Naive B cell (primary cell): Measurements from ENCODE around the gene VPS4A. TPM values are rescaled to one million over a fixed set of nuclear protein-coding genes. Genes with fewer than 3 reads are reported as not detected.

Source experiments
- ATAC-seq, 2 donors: fragments of 150-1000 bp; cut with Tn5 transposase; 2 replicates each; pipeline ENCODE4 v1.10.0; 2021; ENCODE audit warnings: low read depth in 2 of 2, mild to moderate bottlenecking in 2 of 2, moderate library complexity in 2 of 2
- DNase-seq: peaks from one replicate; pipeline ENCODE4 v3.0.0; 2022
- H3K27ac Mint-ChIP-seq, 6 donors: one replicate each; pipeline ENCODE4 v1.8.0; 2020 to 2022; ENCODE audit warnings: mild to moderate bottlenecking in 6 of 6, mixed read lengths in 6 of 6, moderate library complexity in 5 of 6, inconsistent platforms in 2 of 6
- H3K27me3 Mint-ChIP-seq, 3 donors: one replicate each; pipeline ENCODE4 v1.8.0; 2021 to 2022; ENCODE audit warnings: mixed read lengths in 3 of 3, mild to moderate bottlenecking in 1 of 3
- H3K36me3 Mint-ChIP-seq, 2 donors: one replicate each; pipeline ENCODE4 v1.8.0; 2020 to 2022; ENCODE audit warnings: mixed read lengths in 2 of 2, inconsistent platforms in 1 of 2, mild to moderate bottlenecking in 1 of 2
- H3K4me1 Mint-ChIP-seq, 3 donors: one replicate each; pipeline ENCODE4 v1.8.0; 2020 to 2022; ENCODE audit warnings: mixed read lengths in 3 of 3, inconsistent platforms in 1 of 3, mild to moderate bottlenecking in 1 of 3, moderate library complexity in 1 of 3
- H3K4me3 Mint-ChIP-seq, 8 donors: one replicate each; pipeline ENCODE4 v1.8.0; 2020 to 2022; ENCODE audit warnings: mild to moderate bottlenecking in 8 of 8, mixed read lengths in 8 of 8, moderate library complexity in 8 of 8, inconsistent platforms in 2 of 8
- H3K9me3 Mint-ChIP-seq, 7 donors: one replicate each; pipeline ENCODE4 v1.8.0; 2020 to 2022; ENCODE audit warnings: mixed read lengths in 7 of 7, mild to moderate bottlenecking in 5 of 7, inconsistent platforms in 2 of 7, moderate library complexity in 1 of 7
- polyA plus RNA-seq, 6 donors: library from polyadenylated mRNA; unstranded; fragments of 300-500 nt; fragmentation: Illumina TruSeq; gene quantifications; one replicate each; pipeline ENCODE4 v1.2.3, GENCODE V29; 2021; ENCODE audit warnings: low read depth in 6 of 6

Gene VPS4A
- polyA plus RNA-seq, 6 donors from 2014 or later, result 22.2 to 35.1 (median 27.8) TPM

- no peaks in the 10 kb centered on the region for H3K27me3 Mint-ChIP-seq
- no peak for DNase-seq
- H3K27ac Mint-ChIP-seq, result no peak overlapping the region
- H3K9me3 Mint-ChIP-seq, result no peaks in the 10 kb centered on the region
- H3K36me3 Mint-ChIP-seq, result peaks cover 0 to 4% of the 10 kb centered on the region in 2 donors
- peak overlapping the region in 1 of 8 donors; percentile 88 for H3K4me3 Mint-ChIP-seq
- peaks cover 18 to 32% (median 25%) of the 10 kb centered on the region in 3 donors for H3K4me1 Mint-ChIP-seq
- ATAC-seq, result no peak
Observed at GRCh38 chr16:69314534-69314933, 3.4 kb downstream of the VPS4A start.

- no peaks in the 10 kb centered on the region for H3K9me3 Mint-ChIP-seq
- H3K27me3 Mint-ChIP-seq, result no peaks in the 10 kb centered on the region
- H3K27ac Mint-ChIP-seq, result no peak overlapping the region
- DNase-seq, result no peak
- H3K4me1 Mint-ChIP-seq, result peaks cover 20 to 27% (median 21%) of the 10 kb centered on the region in 3 donors
- ATAC-seq, result no peak
- no peak overlapping the region for H3K4me3 Mint-ChIP-seq
- H3K36me3 Mint-ChIP-seq, result peaks cover 0 to 8% of the 10 kb centered on the region in 2 donors
Observed at GRCh38 chr16:69315486-69316311, 4.5 kb downstream of the VPS4A start.

- Mint-ChIP-seq H3K4me3 (no peak overlapping the region), H3K4me1 (peaks cover 22 to 28% (median 27%) of the 10 kb centered on the region in 3 donors), H3K27ac (no peak overlapping the region), H3K27me3 (no peaks in the 10 kb centered on the region), H3K36me3 (peaks cover 0 to 8% of the 10 kb centered on the region in 2 donors), H3K9me3 (no peaks in the 10 kb centered on the region)
- DNase-seq (no peak), ATAC-seq (no peak)
Observed at GRCh38 chr16:69316595-69317034, 5.5 kb downstream of the VPS4A start.

GRCh38 chr16:69318177-69318910, 7.2 kb downstream of the VPS4A start:
- Mint-ChIP-seq H3K36me3 (peaks cover 0 to 8% of the 10 kb centered on the region in 2 donors), H3K4me1 (peaks cover 18 to 21% (median 18%) of the 10 kb centered on the region in 3 donors), H3K9me3 (no peaks in the 10 kb centered on the region), H3K27ac (no peak overlapping the region), H3K4me3 (no peak overlapping the region), H3K27me3 (no peaks in the 10 kb centered on the region)
- ATAC-seq (no peak), DNase-seq (no peak)

- Mint-ChIP-seq H3K4me3 (no peak overlapping the region), H3K36me3 (peaks cover 0 to 8% of the 10 kb centered on the region in 2 donors), H3K9me3 (no peaks in the 10 kb centered on the region), H3K27me3 (no peaks in the 10 kb centered on the region), H3K4me1 (peaks cover 12 to 18% (median 18%) of the 10 kb centered on the region in 3 donors), H3K27ac (peak overlapping the region in 1 of 6 donors; percentile 12)
- DNase-seq (no peak), ATAC-seq (no peak)
Observed at GRCh38 chr16:69318911-69319289, 7.8 kb downstream of the VPS4A start.

GRCh38 chr16:69319381-69319780, 8.2 kb downstream of the VPS4A start:
- peaks cover 12 to 19% (median 14%) of the 10 kb centered on the region in 3 donors for H3K4me1 Mint-ChIP-seq
- no peak for DNase-seq
- ATAC-seq, result no peak
- no peaks in the 10 kb centered on the region for H3K27me3 Mint-ChIP-seq
- H3K9me3 Mint-ChIP-seq, result no peaks in the 10 kb centered on the region
- no peak overlapping the region for H3K4me3 Mint-ChIP-seq
- H3K27ac Mint-ChIP-seq, result peak overlapping the region in 1 of 6 donors; percentile 46
- H3K36me3 Mint-ChIP-seq, result peaks cover 0 to 8% of the 10 kb centered on the region in 2 donors

- ATAC-seq (no peak), DNase-seq (no peak)
- Mint-ChIP-seq H3K4me3 (no peak overlapping the region), H3K36me3 (peaks cover 0 to 8% of the 10 kb centered on the region in 2 donors), H3K27ac (peak overlapping the region in 1 of 6 donors; percentile 46), H3K9me3 (no peaks in the 10 kb centered on the region), H3K4me1 (peaks cover 11 to 26% (median 16%) of the 10 kb centered on the region in 3 donors), H3K27me3 (no peaks in the 10 kb centered on the region)
Observed at GRCh38 chr16:69319826-69320739, 8.9 kb downstream of the VPS4A start.

- DNase-seq, result no peak
- Mint-ChIP-seq H3K36me3 (peaks cover 0 to 8% of the 10 kb centered on the region in 2 donors), H3K4me1 (peaks cover 10 to 27% (median 16%) of the 10 kb centered on the region in 3 donors), H3K4me3 (no peak overlapping the region), H3K9me3 (no peaks in the 10 kb centered on the region), H3K27me3 (no peaks in the 10 kb centered on the region), H3K27ac (peak overlapping the region in 1 of 6 donors; percentile 41)
- ATAC-seq, result no peak
Observed at GRCh38 chr16:69320740-69321073, 9.6 kb downstream of the VPS4A start.

GRCh38 chr16:69321080-69321479, 9.9 kb downstream of the VPS4A start:
- Mint-ChIP-seq H3K4me3 (no peak overlapping the region), H3K36me3 (peaks cover 0 to 8% of the 10 kb centered on the region in 2 donors), H3K4me1 (peaks cover 11 to 27% (median 20%) of the 10 kb centered on the region in 3 donors), H3K27me3 (no peaks in the 10 kb centered on the region), H3K27ac (peak overlapping the region in 1 of 6 donors; percentile 41), H3K9me3 (no peaks in the 10 kb centered on the region)
- DNase-seq (no peak), ATAC-seq (no peak)

- DNase-seq (no peak), ATAC-seq (no peak)
- H3K9me3 Mint-ChIP-seq, result no peaks in the 10 kb centered on the region
- peaks cover 0 to 8% of the 10 kb centered on the region in 2 donors for H3K36me3 Mint-ChIP-seq
- no peaks in the 10 kb centered on the region for H3K27me3 Mint-ChIP-seq
- H3K4me1 Mint-ChIP-seq, result peaks cover 22 to 29% (median 26%) of the 10 kb centered on the region in 3 donors
- peak overlapping the region in 1 of 8 donors; percentile 44 for H3K4me3 Mint-ChIP-seq
- H3K27ac Mint-ChIP-seq, result peak overlapping the region in 2 of 6 donors; percentile 16 to 63
Observed at GRCh38 chr16:69322343-69322742, 11.2 kb downstream of the VPS4A start.

- H3K9me3 Mint-ChIP-seq, result no peaks in the 10 kb centered on the region
- DNase-seq (no peak), ATAC-seq (no peak)
- peak overlapping the region in 2 of 6 donors; percentile 49 to 71 for H3K27ac Mint-ChIP-seq
- no peaks in the 10 kb centered on the region for H3K27me3 Mint-ChIP-seq
- peaks cover 0 to 8% of the 10 kb centered on the region in 2 donors for H3K36me3 Mint-ChIP-seq
- no peak overlapping the region for H3K4me3 Mint-ChIP-seq
- peaks cover 26 to 29% (median 27%) of the 10 kb centered on the region in 3 donors for H3K4me1 Mint-ChIP-seq
Observed at GRCh38 chr16:69323415-69323814, 12.3 kb downstream of the VPS4A start.

- Mint-ChIP-seq H3K9me3 (no peaks in the 10 kb centered on the region), H3K27me3 (no peaks in the 10 kb centered on the region), H3K4me1 (peaks cover 26 to 34% (median 31%) of the 10 kb centered on the region in 3 donors)
Observed at GRCh38 chr16:69324013-69324531, 12.9 kb downstream of the VPS4A start.

More at GRCh38 chr16:69324013-69324531, 12.9 kb downstream of the VPS4A start:
- H3K36me3 Mint-ChIP-seq, result peaks cover 0 to 8% of the 10 kb centered on the region in 2 donors
- ATAC-seq (no peak), DNase-seq (no peak)
- H3K27ac Mint-ChIP-seq, result peak overlapping the region in 3 of 6 donors; percentile 42 to 88 (median 54)
- H3K4me3 Mint-ChIP-seq, result no peak overlapping the region
